HG02970 (cell line): ENCODE results near the gene RNF113B.

ENCODE experiments used
- ATAC-seq: cut with Tn5 transposase; IDR thresholded peaks from one replicate; pipeline ENCODE4 v1.9.1; 2021; ENCODE audit warnings: mild to moderate bottlenecking, moderate library complexity, moderate number of reproducible peaks; ENCODE audit not compliant: unreplicated experiment, low FRiP score

Gene RNF113B

GRCh38 chr13:98176777-98177608 is at the start of gene RNF113B:
RNF113B (minus strand) TSS chr13:98177269; CDS start chr13:98177236, 33 bp downstream.
- no peak for ATAC-seq

GRCh38 chr13:98226496-98226895 is 49.4 kb upstream of the RNF113B start:
- no peak for ATAC-seq

- no peak for ATAC-seq
These were observed 48.2 kb upstream of the RNF113B start for GRCh38 chr13:98225036-98225940.

GRCh38 chr13:98224557-98224956 is 47.5 kb upstream of the RNF113B start:
- no peak for ATAC-seq

- no peak for ATAC-seq
These were observed 46.7 kb upstream of the RNF113B start for GRCh38 chr13:98223741-98224140.

- ATAC-seq, result no peak
These were observed 45.7 kb upstream of the RNF113B start for GRCh38 chr13:98222816-98223215.

- ATAC-seq, result no peak
These were observed 45.0 kb upstream of the RNF113B start for GRCh38 chr13:98222081-98222554.

- no peak for ATAC-seq
These were observed 44.2 kb upstream of the RNF113B start for GRCh38 chr13:98221234-98221633.

- no peak for ATAC-seq
These were observed 43.3 kb upstream of the RNF113B start for GRCh38 chr13:98220271-98220791.

- ATAC-seq, result no peak
These were observed 42.6 kb upstream of the RNF113B start for GRCh38 chr13:98219685-98220084.

- ATAC-seq, result no peak
These were observed 40.5 kb upstream of the RNF113B start for GRCh38 chr13:98217597-98217996.

GRCh38 chr13:98216711-98217285 is 39.7 kb upstream of the RNF113B start:
- ATAC-seq, result no peak

GRCh38 chr13:98216135-98216565 is 39.1 kb upstream of the RNF113B start:
- ATAC-seq, result no peak

GRCh38 chr13:98215508-98215907 is 38.4 kb upstream of the RNF113B start:
- no peak for ATAC-seq

GRCh38 chr13:98214707-98215106 is 37.6 kb upstream of the RNF113B start:
- ATAC-seq, result no peak

- no peak for ATAC-seq
These were observed 37.1 kb upstream of the RNF113B start for GRCh38 chr13:98214008-98214643.

- no peak for ATAC-seq
These were observed 36.3 kb upstream of the RNF113B start for GRCh38 chr13:98213354-98213753.

GRCh38 chr13:98212763-98213162 is 35.7 kb upstream of the RNF113B start:
- no peak for ATAC-seq

- no peak for ATAC-seq
These were observed 31.5 kb upstream of the RNF113B start for GRCh38 chr13:98208606-98209005.

GRCh38 chr13:98207416-98207815 is 30.3 kb upstream of the RNF113B start:
- ATAC-seq, result no peak
